AG08395 (cell line): ENCODE measurements around the gene FNDC1.
"Not testable (repeated sequence)": the region's sequence is repeated elsewhere in the genome, so short reads cannot be mapped to it uniquely, and the experiment has no call there.

Experiments used
- DNase-seq: peaks from one replicate; pipeline ENCODE4 v3.0.0; 2012; ENCODE audit warnings: mixed read lengths, low spot score

FNDC1 gene

DNA sequence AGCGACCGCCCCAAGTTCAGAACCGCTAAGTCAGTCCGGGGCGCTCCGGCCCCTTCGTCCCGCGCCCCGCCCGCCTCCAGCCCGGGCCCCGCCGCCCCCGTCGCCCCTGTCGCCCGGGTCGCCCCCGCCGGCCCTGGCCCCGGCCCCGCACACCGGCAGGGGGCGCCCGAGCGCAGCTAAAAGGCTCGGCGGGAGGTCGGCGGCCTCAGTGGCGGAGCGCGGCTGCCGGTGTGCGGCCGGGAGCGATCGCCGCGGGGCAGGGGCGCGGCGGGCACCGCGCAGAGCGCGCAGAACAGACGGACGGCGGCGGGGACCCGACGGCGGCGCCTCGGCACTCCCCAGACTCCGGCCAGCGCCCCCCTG, at the start of gene FNDC1:
Gene FNDC1, plus strand, starts transcription at position 208 of the 363 bp plus-strand sequence. CDS start 197 bp downstream, outside the sequence.
- DNase-seq, result peak; percentile 66

DNA sequence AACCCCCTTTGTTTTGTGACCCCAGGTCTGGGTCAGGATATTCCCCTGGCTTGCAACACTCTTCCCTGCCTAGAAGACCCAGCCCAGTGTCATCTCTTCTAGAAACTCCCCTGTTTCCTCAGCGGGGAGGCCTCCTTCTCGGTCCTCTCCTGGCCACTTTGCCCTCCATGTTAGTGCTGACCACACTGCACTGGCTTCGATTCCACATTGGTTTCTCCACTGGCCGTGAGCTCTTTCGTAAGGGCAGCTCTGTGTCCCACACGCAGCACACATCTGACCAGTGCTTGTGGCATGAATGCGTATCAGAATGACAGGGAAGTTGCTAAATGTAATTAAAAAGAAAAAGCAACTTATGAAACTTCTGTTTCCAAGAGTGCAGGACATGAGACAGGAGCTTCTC, 49.4 kb upstream of the FNDC1 start:
- no peak for DNase-seq

DNA sequence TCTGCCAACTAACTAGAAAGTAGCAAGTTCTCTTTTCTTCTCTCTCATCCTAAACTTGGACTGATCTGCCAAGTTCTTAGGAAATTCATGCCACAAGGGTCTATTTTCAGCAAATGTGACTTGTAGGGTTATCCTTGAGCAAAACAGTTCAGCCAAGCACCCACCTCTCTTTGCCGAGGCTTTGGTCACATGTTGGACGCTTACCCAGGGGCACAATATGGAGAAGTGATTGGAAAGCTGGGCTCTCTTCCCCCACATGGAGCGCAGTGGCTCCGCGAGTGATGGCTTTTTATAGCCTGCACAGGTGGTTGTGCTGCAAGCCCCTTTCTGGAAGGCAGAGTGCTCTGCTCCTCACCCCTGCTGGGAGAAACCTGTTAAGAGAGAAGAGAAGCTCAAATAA, 47.7 kb upstream of the FNDC1 start:
- no peak for DNase-seq

DNA sequence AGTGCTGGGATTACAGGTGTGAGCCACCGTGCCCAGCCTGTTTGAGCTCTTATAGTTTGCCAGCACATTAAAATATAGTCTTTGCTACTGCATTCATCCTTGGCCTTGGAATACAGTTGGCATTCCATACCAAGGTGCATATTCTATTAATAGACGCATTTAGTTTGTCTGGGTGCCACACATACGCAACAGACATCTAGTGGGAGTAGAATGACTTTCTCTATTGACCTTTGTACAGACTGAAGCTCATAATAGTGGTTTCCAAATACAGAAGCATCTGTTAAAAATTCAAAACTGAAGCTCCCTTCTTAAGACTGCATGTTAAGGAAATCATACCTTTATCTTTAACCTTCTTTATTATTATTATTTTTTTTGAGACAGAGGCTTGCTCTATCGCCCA, 46.7 kb upstream of the FNDC1 start:
- no peak for DNase-seq

DNA sequence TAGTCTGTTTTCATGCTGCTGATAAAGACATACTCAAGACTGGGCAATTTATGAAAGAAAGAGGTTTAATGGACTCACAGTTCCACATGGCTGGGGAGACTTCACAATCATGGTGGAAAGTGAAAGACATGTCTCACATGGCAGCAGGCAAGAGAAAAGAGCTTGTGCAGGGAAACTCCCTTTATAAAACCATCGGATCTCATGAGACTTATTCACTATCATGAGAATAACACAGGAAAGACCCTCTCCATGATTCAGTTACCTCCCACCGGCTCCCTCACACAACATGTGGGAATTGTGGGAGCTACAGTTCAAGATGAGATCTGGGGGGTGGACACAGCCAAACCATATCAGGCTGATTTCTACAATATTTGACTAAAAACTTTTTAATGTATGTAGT, 45.4 kb upstream of the FNDC1 start:
- not testable (repeated sequence) for DNase-seq

DNA sequence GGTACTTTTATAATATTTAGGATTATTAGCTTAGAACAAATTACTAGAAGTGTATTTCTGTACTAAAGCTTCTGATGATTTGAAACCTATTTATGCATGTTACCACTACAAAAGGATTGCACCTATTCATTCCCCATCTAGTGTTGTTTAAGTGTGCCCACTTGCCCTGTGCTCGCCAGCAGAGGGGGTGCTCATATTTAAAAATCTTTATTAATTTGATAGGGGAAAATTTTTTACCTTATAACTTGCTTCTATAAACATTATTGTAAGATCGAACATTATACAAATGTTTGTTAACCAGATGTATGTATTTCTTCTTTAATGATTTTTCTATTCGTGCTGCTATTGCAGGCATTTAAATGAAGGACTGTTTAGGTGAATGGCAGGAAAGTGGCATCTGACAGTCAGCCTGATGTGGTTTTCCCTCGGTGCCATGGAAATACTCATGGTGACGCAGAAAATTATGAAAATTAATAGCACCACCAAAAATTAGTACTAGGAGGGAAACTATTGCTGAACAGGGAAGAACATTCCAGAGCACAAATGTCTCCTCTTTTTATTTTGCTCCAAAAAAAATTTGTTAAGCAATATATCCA, 44.1 kb upstream of the FNDC1 start:
- DNase-seq, result no peak

DNA sequence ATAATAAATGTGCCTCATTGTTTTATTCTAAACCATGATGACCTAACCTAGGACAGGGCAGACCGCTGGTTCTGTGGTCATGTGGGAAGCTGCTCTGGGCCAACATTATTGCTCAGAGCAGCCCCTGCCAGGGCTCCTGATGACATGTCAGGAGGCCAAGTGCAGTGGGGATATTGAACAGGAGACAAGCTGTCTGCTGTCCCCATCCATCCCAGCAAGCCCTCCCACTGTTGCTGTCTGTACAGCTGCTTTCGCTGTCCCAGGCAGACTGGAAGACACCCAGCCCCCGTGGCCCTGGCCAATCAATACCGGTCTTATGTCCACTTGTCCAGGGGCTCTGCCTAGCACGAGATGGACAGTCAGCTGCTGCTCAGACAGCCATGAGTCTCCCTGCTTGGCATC, 43.2 kb upstream of the FNDC1 start:
- DNase-seq, result peak; percentile 46

DNA sequence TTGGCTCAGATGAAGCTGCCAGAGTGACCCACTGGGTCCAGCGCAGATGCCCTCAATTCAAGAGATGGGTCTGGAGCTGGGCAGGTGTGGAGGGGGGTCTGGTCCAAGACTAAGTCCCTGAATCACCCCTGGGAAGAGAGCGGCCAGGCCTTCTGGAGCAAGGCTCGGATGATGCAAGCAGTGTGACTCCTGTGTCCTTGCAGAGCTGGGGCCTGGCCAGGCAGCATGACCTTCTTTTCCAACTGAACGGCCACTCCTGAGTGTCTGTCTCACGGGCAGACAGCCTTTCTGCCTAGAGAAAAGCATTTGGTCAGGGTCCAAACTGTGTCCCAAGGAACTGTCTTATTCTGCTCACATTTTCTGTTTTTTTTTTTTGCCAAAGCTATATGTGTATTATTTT, 42.6 kb upstream of the FNDC1 start:
- DNase-seq, result no peak

DNA sequence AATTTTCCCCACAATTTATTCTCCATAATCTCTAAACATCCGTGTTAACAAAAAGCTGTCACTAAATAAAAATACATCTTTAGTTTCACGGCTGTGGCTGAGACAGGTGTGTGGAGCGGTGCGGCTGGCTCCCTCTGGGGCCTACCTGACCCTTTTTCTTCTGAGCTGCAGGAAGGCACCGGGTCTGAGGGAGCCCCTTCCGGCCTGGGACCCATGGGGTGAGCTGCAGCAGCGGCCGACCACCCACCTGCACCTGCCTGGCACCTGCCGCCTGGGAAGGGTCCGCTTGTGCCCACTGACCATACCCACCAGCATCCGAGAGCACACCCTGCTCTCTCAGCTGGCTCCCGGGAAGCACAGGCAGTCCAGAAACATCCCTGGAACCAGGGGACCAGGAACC, 41.5 kb upstream of the FNDC1 start:
- no peak for DNase-seq

DNA sequence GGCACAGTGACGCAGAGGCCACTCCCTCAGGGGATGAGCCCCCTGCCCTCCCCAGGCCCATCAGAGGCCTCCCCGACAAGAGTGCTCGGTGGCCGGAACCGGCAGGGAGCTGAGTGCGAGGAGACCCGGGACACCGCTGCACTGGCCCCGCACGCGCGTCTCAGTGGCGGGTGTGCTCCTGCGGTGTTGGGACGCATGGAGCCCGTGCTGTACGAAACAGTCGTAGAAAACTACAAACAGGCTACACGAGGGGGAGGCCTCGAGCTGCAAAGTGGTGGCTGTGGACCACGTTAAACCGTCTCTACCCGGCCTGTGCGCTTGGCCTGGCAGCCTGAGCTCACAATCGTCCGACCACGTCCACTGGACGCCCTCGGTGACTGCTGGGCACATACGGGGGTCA, 40.2 kb upstream of the FNDC1 start:
- no peak for DNase-seq

DNA sequence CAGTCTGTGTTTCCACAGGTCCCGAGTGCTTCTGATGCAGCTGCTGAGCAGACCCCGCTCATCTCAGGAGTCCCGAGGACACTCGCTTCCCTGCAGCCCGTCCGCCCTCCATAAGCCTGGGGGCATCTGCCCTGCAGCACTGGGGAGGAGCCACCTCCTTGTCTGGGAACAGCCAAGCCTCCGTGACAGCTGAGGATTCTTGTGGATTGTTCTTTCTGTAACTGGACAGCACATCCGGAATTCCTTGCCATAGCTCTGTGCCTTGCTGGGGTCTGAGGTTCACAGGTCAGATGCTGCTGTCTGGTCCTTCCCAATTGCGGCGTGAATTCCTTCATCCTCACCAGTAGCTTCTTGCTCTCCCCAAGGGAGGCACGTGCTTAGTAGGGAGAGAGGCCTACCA, 38.4 kb upstream of the FNDC1 start:
- no peak for DNase-seq

DNA sequence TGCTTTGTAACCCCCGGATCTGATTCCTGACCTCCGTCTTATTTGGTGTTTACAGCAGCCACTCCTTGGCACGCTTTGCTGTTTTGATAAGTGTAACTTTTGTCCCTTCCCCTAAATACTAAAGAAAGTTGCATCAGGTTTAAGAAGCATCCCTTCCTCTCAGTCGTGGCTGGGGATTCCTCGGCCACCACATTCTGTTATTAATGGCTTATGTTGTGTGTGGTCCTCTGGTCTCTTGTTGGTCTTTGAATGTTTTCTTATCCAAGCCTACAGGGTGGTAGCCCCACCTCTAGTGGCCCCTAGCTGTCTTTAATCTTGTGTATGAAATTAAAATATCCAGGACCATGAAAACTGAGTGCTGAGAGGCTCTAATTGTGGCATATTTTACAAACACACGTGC, 37.5 kb upstream of the FNDC1 start:
- DNase-seq, result no peak

DNA sequence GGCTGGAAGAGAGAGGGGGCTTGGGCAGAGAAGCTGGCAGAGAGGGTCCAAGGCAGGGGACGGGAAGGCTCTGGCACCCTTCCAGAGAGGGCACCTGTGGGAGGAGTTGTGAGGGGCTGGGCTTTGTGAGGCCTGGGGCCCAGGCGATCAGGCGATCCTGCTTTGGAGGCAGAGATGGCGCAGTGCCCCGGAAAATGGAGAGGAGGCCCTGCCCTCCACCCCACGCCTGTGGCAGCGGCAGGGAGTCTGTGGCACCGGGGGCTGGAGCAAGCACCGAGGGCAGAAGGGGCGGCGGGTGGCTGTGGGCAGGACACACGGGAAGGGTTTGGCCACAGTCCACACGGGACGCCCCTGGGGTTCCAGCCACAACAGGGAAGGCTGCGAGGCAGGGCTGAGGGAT, 36.5 kb upstream of the FNDC1 start:
- DNase-seq, result no peak

DNA sequence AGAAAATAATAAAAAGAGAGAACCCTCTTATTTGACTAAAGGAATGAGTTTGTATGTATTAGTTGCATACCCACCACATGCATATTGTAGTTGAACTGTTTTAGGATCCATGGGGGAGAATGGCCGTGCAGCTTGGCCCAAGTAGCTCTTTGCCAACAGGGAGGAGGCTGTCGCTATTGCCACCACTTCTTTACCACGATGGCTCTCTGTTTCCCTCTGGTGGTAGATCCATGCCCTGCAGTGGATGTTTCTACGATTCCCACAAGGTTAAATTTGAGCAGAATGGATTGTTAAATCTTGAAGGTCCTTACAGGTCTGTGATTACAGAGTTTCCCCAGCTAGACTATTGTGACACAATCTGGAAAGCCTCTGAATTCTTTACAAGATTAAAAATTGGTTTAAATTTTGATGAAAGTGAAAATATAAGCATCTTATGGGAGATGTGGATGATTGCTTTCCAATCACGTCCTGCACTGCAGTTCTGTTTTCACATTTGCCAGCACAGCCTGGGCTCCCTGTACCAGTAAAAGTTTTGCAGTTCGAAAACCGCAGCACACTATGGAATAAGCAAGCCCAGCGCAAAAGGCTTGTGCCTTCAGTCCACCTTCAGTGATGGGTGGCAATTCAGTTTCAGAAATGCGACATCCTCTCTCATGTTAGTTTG, 34.4 kb upstream of the FNDC1 start:
- peak; percentile 83 for DNase-seq

DNA sequence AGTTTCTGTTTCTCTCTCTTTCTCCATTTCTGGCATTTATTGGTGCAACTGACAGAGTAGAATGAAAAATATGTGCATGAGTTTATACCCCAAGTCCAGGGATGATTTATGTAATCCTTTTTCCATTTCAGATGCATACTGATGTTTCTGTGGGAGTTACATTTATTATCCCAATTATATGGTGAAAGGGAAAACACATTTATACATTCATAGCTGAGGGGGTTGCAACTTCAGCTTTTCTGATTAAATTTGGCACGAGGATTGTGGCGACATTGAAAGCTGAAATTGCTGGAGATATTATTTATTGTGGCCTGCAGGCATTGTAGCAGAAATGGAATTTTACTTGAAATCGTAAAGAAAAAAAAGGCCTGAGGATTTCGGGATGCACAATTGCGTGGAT, 31.5 kb upstream of the FNDC1 start:
- no peak for DNase-seq

DNA sequence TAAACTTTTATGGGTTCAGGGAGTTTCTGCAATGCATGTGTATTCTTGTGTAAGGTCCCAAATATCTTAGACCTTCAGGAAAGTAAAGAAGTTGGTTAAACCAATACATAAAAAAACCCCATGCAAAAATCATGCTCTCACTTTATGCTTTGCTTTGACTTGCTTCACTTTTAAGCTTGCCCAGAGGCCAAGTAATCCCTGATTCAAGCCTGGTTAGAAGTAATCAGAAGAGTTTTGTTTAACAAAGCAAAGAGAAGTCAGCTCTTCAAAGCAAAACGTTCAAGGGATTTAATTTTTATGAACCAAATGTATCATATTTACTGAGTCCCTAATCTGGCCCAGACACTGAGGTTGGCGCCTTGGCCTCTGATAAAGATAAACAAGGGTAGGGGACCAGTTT, 26.7 kb upstream of the FNDC1 start:
- no peak for DNase-seq

DNA sequence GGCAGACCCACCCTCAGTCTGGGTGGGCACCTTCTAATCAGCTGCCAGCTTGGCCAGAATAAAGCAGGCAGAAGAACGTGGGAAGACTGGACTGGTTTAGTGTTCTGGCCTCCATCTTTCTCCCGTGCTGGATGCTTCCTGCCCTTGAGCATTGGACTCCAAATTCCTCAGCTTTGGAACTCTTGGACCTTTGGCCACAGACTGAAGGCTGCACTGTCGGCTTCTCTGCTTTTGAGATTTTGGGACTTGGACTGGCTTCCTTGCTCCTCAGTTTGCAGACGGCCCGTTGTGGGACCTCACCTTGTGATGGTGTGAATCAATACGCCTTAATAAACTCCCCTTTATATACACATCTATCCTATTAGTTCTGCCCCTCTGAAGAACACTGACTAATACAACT, 20.6 kb upstream of the FNDC1 start:
- no peak for DNase-seq

DNA sequence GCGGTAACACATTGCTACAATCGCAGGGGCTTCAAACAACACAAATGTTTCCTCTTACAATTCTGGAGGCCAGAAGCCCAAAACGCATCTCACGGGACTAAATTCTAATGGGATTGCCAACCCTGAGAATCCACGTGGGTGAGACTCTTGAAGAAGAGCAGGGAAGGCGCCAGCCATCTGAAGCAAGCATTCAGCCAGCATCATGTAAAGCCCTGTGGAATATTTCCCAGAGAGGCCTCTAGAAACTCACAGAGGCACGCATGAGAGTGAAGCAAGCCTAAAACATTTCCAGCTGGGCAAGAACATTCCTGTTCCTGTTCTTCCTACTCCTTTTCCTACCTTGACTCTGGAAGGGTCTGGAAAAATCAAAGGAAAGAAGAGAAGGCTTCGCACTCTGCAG, 19.6 kb upstream of the FNDC1 start:
- peak; percentile 75 for DNase-seq

DNA sequence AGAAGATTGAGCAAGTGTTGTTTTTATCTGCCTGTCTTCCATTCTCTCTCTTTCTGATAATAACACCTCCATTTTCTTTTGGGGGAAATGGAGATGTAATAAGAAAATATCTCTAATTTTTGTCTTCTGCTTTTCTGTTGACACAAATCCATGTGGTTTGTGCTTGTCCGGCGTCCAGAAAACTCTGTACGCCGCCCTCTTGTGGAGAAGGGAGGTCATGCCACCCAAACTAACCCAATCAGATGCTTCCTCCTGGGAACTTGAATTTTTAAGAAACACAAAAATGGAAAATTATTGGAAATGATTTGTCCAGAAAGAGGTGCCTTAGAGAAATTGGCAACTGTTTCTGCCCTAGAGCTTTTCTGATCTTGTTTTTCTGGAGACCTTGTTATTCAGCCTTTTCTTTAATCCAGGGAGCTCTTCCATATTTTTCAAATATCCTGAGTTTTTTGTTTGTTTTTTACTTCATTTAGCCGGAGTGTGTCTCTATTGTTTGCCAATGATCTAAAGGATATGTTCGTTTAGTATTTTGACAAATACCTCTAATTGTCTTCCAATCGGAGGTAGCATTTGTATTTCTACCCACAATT, 17.8 kb upstream of the FNDC1 start:
- peak; percentile 70 for DNase-seq

DNA sequence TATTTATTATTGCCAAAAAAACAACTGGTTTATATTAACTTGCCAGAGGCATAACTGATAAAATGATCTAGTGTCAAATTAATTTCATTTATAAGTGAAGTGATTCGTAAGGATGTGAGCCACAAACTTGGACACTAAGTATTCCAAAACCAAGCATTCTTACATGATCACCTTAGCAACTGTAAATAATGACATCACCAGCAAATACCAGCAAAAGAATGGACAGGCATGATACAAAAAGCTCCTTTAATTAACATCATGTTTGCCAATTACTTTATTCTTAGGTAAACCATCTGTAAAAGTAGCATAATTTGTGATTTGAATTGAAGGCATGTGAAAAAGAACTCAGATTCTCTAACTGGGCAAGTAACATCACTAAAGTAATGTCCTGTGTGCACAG, 17.2 kb upstream of the FNDC1 start:
- DNase-seq, result peak; percentile 18

DNA sequence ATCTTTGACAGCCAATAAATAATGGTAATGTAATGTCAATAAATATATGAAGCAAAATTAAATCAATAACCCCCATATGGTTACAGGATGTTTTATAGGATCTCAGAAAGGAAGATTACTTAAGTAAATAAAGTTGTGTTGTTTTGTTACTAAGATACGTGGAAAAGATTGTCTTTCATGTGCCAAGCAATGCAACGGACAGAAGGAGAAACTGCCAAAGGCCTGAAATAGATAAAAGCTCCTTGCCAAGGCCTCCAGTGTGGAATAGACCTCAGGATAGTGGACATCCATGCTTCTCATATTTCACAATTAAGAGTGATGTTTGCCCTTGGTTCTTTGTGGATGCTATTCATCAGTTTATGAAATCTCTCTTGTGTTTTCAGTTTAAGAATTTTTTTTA, 16.4 kb upstream of the FNDC1 start:
- DNase-seq, result no peak

DNA sequence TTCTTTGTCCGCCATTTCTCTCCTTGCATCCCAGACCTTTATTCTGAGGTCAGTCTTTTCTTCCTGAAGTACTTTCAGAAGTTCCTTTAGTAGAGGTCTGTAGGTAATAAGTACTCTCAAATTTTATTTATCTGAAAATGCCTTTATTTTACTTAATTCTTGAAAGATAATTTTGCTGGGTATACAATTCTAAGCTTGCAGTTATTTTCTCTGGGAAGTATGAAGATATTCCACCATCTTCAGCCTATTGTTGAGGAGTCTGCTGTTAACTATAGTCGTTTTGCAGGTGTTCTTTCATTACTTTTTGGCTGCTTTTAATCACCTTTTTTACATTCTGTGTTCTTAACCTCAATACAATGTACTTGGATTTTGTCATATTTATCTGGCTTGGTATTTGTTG, 13.5 kb upstream of the FNDC1 start:
- DNase-seq, result no peak

DNA sequence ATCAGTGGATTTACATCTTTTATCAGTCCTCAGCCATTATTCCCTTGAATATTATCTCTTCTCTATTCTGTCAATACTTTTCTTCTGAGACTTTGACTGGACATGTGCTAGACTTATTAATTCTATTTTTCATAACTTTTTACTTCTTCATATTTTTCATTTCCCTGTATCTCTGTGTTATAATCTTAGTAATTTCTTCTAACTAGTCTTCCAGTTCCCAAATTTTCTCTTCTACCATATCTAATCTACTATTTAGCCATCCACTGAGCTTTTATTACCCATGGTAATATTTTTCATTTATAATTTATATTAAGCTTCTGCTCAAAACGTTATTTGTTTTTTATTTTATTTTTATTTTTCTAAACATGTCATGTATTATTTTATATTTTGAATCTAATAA, 13.1 kb upstream of the FNDC1 start:
- no peak for DNase-seq

DNA sequence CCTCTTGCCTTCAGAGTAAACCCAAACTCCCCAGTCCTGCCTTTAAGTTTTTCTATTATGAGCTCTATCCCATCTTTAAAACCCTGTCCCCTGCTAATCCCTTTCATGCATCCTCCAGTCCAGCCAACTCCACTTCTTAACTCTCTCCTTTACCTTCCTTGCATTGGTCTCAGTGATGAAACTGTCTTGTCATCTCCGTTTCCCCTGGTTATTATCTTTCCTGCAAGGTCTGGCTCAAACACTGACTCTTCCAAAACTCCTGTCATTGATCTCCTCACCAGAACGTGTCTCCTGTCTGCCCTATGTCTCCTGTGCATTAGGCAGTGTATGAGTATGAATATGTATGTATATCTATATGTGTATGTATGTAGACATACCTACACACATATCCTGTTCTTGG, 11.8 kb upstream of the FNDC1 start:
- no peak for DNase-seq
